Measurements from ENCODE around the gene CCR3.

The CCR3 gene

GRCh38 chr3:46299608-46300460 is 57.6 kb downstream of the CCR3 start:
- DNase-seq: no peak

GRCh38 chr3:46300461-46300789 is 58.2 kb downstream of the CCR3 start:
- DNase-seq: no peak

DNA sequence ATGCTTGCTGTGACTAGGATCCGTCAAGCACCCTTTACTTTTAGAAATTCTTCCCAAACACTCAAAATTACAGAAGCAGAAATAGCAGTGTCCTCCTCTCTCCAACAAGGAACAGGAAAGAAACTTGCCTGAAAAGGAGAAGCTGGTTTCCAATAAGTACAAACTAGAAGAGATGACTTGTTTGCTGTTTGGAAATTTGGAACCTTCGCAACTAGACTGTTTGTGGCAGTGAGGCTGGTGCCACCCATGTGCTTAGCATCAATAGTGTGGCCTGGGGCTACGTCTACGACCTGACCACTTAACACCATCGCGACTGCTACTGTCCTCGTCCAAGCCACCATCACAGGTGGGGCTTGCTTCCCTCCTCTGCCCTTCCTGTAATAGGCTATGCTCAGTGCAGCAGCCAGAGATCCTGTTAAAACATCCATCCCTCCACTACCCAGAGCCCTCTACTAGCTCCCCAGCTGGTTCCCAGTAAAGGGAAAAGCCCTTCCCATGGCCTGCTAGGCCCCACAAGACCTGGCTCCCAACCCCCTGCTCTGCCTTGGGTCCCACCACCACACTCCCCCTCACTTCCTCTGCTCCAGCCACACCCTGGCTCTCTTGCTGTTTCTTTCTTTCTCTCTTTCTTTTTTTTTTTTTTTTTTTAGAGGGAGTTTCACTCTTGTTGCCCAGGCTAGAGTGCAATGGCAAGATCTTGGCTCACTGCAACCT is 59.0 kb downstream of the CCR3 start:
- DNase-seq: no peak

DNA sequence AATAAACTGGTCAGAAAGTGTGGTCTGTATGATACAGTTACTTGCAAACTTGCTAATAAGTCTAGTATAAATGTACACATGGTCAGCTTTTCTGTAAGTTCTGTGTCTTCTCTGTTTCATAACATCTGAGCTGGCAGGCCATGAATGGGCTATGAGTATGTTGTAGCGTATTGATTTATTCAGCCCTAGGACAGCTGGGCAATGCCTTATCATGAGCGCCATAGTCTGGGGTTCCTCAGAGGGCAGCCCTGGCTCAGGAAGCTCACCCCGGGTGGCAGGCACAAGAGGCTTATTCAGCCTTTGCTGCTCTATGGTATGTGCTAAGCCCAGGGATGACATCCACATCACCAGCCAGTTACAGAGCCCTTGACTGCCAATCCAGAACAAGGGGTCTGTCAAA is 61.0 kb downstream of the CCR3 start:
- no peak for DNase-seq

DNA sequence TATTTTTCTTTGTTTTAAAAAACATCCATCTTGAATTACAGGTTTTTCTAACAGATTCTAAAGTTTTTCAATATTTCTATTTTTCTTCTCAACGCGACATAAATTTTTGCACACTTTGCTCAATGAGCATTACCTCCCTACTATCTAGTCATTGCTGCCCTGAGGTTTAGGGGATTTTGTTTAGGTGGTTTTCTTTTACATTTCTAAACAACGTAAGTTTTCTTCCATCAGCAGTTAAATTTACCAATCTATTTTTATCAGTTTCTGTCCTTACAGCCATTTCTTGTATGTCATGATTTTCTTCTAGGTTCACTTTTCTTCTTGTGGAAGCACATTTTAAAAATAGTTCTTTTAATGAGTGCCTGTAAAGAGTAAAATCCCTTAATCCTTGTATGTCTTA is 62.5 kb downstream of the CCR3 start:
- DNase-seq: no peak

DNA sequence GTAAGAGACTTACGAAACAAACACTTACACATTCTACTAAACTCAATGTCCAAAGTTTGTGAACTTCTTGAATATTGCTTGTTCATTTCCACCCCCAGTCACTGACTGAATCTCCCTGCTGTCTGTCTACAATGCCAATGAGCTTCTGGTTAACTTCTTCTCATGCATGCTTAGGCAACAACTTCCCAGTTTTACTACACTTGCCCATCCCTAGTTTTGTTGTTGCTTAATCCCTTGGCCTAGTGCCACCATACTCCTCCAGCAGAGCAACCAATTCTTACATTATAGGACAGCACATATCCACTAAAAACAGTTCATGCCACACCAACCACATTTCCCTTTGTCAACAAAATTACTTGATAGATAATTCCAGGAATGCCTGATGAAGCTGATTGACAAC is 70.7 kb downstream of the CCR3 start:
- DNase-seq: no peak

DNA sequence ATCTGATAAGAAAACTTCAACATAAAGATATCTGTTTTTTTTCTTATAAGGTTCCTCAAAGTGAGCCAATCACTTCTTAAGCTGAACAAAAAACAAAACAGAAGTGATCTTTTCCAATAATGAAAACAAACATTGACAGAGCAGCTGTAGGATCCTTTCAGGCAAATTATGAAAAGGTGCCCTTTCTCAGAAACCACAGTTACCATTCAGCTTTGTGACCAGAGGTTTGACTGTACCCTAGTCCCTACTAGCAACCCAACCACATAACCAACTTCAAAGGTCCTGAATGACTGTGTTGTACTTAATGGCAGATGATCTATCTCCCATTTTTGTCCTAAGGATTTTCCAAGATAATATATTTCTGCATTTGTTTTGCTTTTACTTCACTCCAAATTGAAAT is 72.3 kb downstream of the CCR3 start:
- DNase-seq: no peak

DNA sequence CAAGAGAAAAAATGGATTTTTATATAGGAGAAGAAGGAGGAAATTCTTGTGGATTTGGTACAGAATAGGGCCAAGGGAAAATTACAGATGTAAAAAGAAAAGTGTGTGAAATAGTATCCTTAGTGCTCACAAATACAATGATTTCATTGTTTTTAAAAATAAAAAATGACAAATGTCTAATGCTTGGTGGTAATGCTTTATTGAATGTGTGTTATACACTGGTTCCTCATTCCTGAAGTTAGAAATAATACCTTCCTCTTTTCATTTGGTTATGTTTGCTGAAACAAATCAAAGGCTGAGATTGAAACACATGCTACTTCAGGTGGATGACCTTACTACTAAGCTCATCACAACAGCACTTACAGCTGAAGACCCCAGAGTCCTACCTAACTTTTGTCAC is 73.9 kb downstream of the CCR3 start:
- DNase-seq: no peak

Measured in NCI-H526 treated with DMSO at 0.1 percent for 48 hours (cell line).